T47D (cell line): ENCODE results near the gene CDH1.

Source experiments
- DNase-seq, 2 experiments: peaks; one replicate each; pipeline versions ENCODE4 v3.0.0 to v3.0.0-alpha.2; 2011 to 2012; ENCODE audit warnings: low read depth in 1 of 2, low spot score in 1 of 2
- JUND ChIP-seq: IDR thresholded peaks from 2 replicates; pipeline ENCODE4 v1.6.1; 2012; ENCODE audit warnings: low read depth
- in situ Hi-C: cut with HindIII; loops from 2 replicates; pipeline ENCODE4 v1.10.0; 2016; ENCODE audit warnings: low sequenced_read_pairs, low pct_unique_long_range_greater_than_20kb

Gene CDH1

GRCh38 chr16:68737046-68737729 lies at the start of gene CDH1:
CDH1 (plus strand) TSS chr16:68737292; CDS start chr16:68737416, 124 bp downstream.
- in situ Hi-C loops = no loop called here
- TF ChIP-seq JUND = no peak
- DNase-seq = peak; percentile 95 to 99

DNA sequence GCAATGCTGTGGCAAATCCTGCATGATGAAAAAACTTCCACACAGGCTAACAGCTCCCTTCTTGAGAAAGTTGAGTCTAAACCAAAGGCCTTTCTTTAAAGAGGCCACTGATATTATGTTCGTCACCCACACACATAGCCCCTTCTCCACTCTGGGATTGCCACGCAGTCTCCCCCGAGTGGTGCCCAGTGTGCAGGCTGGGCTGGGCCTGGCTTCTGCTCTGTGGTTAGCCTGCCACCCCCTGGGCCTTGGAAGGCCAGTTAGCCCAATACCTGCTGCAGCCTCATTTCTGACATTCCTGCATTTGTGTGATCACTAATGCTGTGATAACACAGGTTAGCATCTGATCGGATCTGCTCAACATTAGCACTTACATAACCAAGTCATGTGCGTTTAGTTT lies 47.2 kb upstream of the CDH1 start:
- in situ Hi-C loops = no loop called here
- no peak for DNase-seq
- TF ChIP-seq JUND = no peak

DNA sequence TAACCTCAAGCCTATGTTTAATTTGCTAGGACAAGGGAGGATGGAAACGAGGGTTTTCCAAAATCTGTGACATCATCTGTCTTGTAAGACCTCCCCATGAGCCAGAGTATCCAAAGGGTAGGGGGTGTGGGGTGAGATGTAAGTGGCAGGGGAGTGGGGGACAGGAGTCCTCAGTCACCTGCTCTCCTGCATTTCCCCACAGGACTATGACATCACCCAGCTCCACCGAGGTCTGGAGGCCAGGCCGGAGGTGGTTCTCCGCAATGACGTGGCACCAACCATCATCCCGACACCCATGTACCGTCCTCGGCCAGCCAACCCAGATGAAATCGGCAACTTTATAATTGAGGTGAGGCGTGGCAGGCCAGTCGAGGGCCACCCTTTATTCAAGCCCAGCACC lies 41.5 kb upstream of the CDH1 start:
- in situ Hi-C loops = no loop called here

DNA sequence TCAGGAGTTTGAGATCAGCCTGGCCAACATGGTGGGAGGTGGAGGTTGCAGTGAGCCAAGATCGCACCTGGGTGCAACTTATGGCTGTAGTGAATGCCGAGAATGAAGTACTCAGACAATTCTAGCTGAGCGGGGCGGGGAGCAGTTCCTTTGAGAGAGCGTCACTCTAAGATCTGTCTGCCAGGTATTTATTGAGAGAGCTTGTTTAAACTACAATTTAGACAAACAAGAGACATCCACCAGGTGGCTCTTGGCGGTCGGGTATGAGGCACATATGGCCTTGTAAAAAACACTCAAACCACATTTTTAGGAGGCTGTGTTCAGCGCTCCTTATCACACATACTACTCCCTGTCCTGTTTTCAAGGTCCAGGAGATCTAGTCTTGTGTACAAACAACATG lies 40.6 kb upstream of the CDH1 start:
- peak in 1 of 2 experiments; percentile 54 for DNase-seq
- TF ChIP-seq JUND = no peak
- in situ Hi-C loops = no loop called here

More for the DNA sequence above, 41.5 kb upstream of the CDH1 start:
- DNase-seq = no peak
- no peak for TF ChIP-seq JUND

- no peak for DNase-seq
- no peak for TF ChIP-seq JUND
- in situ Hi-C loops = no loop called here
Observed at GRCh38 chr16:68698091-68698490, 39.0 kb upstream of the CDH1 start.

DNA sequence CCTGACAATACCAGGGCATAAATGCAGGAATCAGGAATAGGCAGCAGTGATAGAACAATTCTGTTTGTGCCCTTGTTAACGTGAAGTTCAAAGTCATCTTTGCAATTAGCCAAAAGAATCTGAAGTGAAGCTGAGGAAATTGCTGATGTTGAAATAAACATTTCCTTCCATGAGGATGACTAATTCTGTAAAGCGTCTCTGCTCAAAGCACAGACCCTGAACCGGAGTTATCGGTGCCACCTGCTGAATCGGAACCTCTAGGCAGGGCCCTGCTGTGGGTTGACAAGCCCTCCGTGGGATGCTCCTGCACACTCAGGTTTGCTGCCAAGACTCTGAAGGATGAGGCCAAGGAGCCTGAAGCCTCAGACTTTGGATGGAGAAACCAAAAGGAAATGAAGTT lies 37.0 kb upstream of the CDH1 start:
- DNase-seq = no peak
- TF ChIP-seq JUND = no peak
- in situ Hi-C loops = no loop called here

GRCh38 chr16:68700831-68701230 lies 36.3 kb upstream of the CDH1 start:
- in situ Hi-C loops = no loop called here
- no peak for DNase-seq
- no peak for TF ChIP-seq JUND

GRCh38 chr16:68704232-68704867 lies 32.7 kb upstream of the CDH1 start:
- in situ Hi-C loops = no loop called here
- DNase-seq = peak; percentile 92 to 95
- TF ChIP-seq JUND = no peak

GRCh38 chr16:68707340-68708152 lies 29.5 kb upstream of the CDH1 start:
- in situ Hi-C loops = no loop called here
- DNase-seq = peak in 1 of 2 experiments; percentile 42

GRCh38 chr16:68710211-68710610 lies 26.9 kb upstream of the CDH1 start:
- in situ Hi-C loops = no loop called here
- TF ChIP-seq JUND = no peak
- DNase-seq = no peak

More at GRCh38 chr16:68707340-68708152, 29.5 kb upstream of the CDH1 start:
- no peak for TF ChIP-seq JUND

DNA sequence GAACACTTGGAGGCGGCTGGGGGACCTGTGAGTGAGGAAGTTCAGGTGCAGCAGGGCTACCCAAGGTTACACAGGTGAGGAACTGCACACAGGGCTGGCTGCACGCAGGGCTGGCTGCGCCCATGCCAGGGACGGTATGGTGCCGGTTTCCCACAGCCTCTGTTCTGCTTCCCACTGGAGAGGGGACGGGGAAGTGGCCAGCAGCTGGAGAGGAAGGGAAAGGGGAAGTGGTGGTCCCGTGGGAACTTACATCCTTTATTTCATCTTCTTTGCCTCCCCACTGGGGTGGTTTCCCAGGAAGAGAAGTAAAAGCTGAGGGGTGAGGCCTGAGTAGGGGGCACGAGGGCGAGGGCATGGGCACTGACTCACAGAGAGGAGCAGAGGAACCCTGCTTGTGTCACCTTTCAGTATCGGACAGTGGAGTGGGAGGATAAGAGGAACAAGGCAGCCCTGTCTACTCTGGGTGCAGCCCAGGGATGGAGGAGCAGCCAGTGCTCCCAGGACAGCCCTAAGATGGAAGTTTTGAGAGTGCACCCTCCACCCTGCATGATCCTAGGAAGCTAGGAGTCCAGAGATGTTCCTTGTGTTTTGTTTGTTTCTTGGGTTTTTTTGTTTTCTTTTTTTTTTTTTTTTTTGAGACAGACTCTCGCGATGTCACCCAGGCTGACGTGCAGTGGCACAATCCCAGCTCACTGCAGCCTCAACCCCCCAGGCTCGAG lies 25.5 kb upstream of the CDH1 start:
- no peak for DNase-seq
- in situ Hi-C loops = no loop called here
- no peak for TF ChIP-seq JUND

DNA sequence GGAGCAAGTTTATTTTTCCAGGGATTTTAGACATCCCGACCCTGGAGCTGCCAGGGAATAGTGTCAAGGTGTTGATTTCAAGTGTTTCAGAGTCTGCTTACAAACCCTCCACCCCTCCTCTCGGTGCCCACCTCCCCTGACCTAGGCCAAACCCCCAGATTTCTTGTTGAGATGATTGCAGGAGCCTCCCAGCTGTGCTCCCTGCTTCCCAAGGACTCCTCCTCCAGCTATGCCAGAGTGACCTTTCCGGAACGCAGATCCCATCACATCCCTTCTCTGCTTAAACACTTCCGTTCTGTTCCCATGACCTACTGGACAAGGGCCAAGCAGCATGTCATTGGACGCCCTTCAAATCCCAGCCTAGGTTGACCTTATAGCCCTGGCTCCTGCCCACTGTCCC lies 23.7 kb upstream of the CDH1 start:
- TF ChIP-seq JUND = no peak
- no peak for DNase-seq
- in situ Hi-C loops = no loop called here
